ENCODE data around the gene RBMS2. TPM values are rescaled to one million over a fixed set of nuclear protein-coding genes. Genes with fewer than 3 reads are reported as not detected.
A peak's percentile ranks its signal among the peaks of the same experiment; 100 is the strongest.

Gene RBMS2
- polyA plus RNA-seq, 3 donors: 5.1 to 8.2 (median 6.5) TPM

DNA sequence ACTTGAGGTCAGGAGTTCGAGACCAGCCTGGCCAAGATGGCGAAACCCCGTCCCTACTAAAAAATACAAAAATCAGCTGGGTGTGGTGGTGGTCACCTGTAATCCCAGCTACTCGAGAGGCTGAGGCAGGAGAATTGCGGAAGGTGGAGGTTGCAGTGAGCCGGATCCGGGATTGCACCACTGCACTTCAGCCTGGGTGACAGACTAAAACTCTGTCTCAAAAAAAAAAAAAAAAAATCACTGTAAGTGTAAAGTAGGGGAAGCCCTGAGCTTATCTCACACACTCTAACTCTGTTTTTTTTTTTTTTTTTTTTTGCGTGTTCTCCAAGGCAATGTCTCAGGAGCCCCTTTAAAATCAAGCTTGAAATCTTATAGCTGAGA is 421 bp upstream of the RBMS2 start:
- WGBS (ENCODE audit: insufficient coverage): no CpG with 5 or more reads among the region's 8 CpGs
- H3K4me2 ChIP-seq (replicated peaks; ENCODE audit: extremely low read depth, low read length, poor library complexity, severe bottlenecking): peak overlapping the region; percentile 73
- H3K27ac ChIP-seq (ENCODE audit: low read depth in 1 of 2, low read length in 2 of 2): peak overlapping the region; percentile 35 to 84
- peaks cover 0 to 3% (median 0%) of the 10 kb centered on the region in 7 donors for H3K9me3 Mint-ChIP-seq
- peak overlapping the region; percentile 78 to 93 for H3K4me3 Mint-ChIP-seq
- H3K4me1 Mint-ChIP-seq: peaks cover 51% of the 10 kb centered on the region
- peak overlapping the region; percentile 68 to 97 (median 84) for H3K4me3 ChIP-seq (replicated peaks in 1 of 3; ENCODE audit: low read depth in 2 of 3, low read length in 3 of 3)
- no peaks in the 10 kb centered on the region for H3K27me3 ChIP-seq (ENCODE audit: control insufficient read depth in 2 of 2, insufficient read depth in 2 of 2, low read length in 2 of 2)
- peak overlapping the region; percentile 74 for H3K9ac ChIP-seq (ENCODE audit: insufficient read depth, low read length, poor library complexity, severe bottlenecking)
- H3K36me3 Mint-ChIP-seq: no peaks in the 10 kb centered on the region
- H3K4me1 ChIP-seq (ENCODE audit: control insufficient read depth in 1 of 2, insufficient read depth in 2 of 2, low read length in 2 of 2): peaks cover 50 to 54% of the 10 kb centered on the region in 2 donors
- no peaks in the 10 kb centered on the region for H3K36me3 ChIP-seq (replicated peaks in 1 of 2; ENCODE audit: control insufficient read depth in 1 of 2, insufficient read depth in 2 of 2, low read length in 2 of 2)
- intact Hi-C loops (cut with micrococcal nuclease): loop anchor here in 1 of 2 donors (5.0 kb wide), 1 partner anchor 46 kb away; no protein-coding TSS in a partner anchor
- TF ChIP-seq, protein P1, sequence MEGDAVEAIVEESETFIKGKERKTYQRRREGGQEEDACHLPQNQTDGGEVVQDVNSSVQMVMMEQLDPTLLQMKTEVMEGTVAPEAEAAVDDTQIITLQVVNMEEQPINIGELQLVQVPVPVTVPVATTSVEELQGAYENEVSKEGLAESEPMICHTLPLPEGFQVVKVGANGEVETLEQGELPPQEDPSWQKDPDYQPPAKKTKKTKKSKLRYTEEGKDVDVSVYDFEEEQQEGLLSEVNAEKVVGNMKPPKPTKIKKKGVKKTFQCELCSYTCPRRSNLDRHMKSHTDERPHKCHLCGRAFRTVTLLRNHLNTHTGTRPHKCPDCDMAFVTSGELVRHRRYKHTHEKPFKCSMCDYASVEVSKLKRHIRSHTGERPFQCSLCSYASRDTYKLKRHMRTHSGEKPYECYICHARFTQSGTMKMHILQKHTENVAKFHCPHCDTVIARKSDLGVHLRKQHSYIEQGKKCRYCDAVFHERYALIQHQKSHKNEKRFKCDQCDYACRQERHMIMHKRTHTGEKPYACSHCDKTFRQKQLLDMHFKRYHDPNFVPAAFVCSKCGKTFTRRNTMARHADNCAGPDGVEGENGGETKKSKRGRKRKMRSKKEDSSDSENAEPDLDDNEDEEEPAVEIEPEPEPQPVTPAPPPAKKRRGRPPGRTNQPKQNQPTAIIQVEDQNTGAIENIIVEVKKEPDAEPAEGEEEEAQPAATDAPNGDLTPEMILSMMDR (IDR thresholded peaks at IDR 0.05): no peak
- DNase-seq: peak; percentile 44 to 70 (median 68)
- H2AFZ ChIP-seq (ENCODE audit: insufficient read depth, low read depth, low read length, poor library complexity, severe bottlenecking): peak overlapping the region; percentile 85
- peak overlapping the region; percentile 84 to 97 (median 92) for H3K27ac Mint-ChIP-seq
- H4K20me1 ChIP-seq (ENCODE audit: insufficient read depth, low read length): no peaks in the 10 kb centered on the region
- H3K79me2 ChIP-seq (ENCODE audit: insufficient read depth, low read length): peaks cover 15% of the 10 kb centered on the region
- no peaks in the 10 kb centered on the region for H3K9me3 ChIP-seq (replicated peaks in 1 of 2; ENCODE audit: control insufficient read depth in 1 of 2, insufficient read depth in 1 of 2, low read length in 2 of 2)
- H3K27me3 Mint-ChIP-seq (ENCODE audit: low read depth in 3 of 3): no peaks in the 10 kb centered on the region

DNA sequence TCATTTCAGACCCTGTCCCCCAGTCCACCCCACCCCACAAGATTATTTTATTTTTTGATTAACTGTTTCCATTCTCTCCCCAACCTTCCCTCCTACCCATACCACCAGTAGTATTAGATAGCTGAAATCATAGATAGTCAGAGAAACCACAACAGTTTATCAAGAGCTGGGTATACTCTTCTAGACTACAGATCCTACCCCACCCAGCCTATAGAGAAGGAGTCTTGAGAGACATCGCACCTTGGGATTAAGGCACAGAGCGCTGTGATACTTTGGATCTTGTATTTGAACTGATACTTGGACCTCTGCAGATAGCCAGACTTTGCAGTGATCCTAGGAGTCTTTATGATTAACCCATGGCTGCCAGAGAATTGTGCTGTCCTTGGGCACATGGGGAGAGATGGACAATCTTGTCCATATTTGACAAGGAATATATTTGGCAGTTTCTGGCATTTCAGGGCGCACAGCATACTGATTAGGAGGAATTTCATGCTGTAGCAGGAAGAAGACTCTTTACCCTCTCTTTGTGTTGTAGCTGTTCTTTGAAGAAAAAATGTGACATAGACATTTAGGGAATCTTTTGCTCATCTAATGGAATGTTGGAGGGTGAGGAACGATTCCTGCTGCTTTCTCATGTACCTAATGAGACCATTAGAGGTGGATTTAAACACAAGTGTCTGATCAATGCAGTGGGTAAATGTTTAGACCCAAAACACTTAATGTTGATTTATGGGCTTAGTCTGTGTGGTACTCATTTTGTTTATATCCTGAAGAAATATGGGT is 982 bp downstream of the RBMS2 start:
- Mint-ChIP-seq H3K4me1 (peaks cover 54% of the 10 kb centered on the region), H3K27me3 (ENCODE audit: low read depth in 3 of 3) (no peaks in the 10 kb centered on the region), H3K4me3 (peak overlapping the region; percentile 78 to 93), H3K9me3 (peaks cover 0 to 3% (median 0%) of the 10 kb centered on the region in 7 donors), H3K36me3 (no peaks in the 10 kb centered on the region), H3K27ac (peak overlapping the region in 6 of 7 donors; percentile 51 to 97 (median 86))
- WGBS (ENCODE audit: insufficient coverage): 57% methylated on average over 4 of the region's 4 CpGs
- H3K27me3 ChIP-seq (ENCODE audit: control insufficient read depth in 2 of 2, insufficient read depth in 2 of 2, low read length in 2 of 2): no peaks in the 10 kb centered on the region
- H3K4me2 ChIP-seq (replicated peaks; ENCODE audit: extremely low read depth, low read length, poor library complexity, severe bottlenecking): peak overlapping the region; percentile 73
- peak overlapping the region in 1 of 2 donors; percentile 84 for H3K27ac ChIP-seq (ENCODE audit: low read depth in 1 of 2, low read length in 2 of 2)
- peak overlapping the region; percentile 85 for H2AFZ ChIP-seq (ENCODE audit: insufficient read depth, low read depth, low read length, poor library complexity, severe bottlenecking)
- DNase-seq: no peak
- H3K9me3 ChIP-seq (replicated peaks in 1 of 2; ENCODE audit: control insufficient read depth in 1 of 2, insufficient read depth in 1 of 2, low read length in 2 of 2): no peaks in the 10 kb centered on the region
- peaks cover 15% of the 10 kb centered on the region for H3K79me2 ChIP-seq (ENCODE audit: insufficient read depth, low read length)
- no peaks in the 10 kb centered on the region for H4K20me1 ChIP-seq (ENCODE audit: insufficient read depth, low read length)
- H3K9ac ChIP-seq (ENCODE audit: insufficient read depth, low read length, poor library complexity, severe bottlenecking): peak overlapping the region; percentile 74
- TF ChIP-seq, protein P1 (IDR thresholded peaks at IDR 0.05): no peak
- H3K4me3 ChIP-seq (replicated peaks in 1 of 3; ENCODE audit: low read depth in 2 of 3, low read length in 3 of 3): peak overlapping the region; percentile 68 to 97 (median 84)
- intact Hi-C loops (cut with micrococcal nuclease): loop anchor here in 1 of 2 donors (5.0 kb wide), 1 partner anchor 45 kb away; no protein-coding TSS in a partner anchor
- H3K36me3 ChIP-seq (replicated peaks in 1 of 2; ENCODE audit: control insufficient read depth in 1 of 2, insufficient read depth in 2 of 2, low read length in 2 of 2): no peaks in the 10 kb centered on the region
- peaks cover 50 to 54% of the 10 kb centered on the region in 2 donors for H3K4me1 ChIP-seq (ENCODE audit: control insufficient read depth in 1 of 2, insufficient read depth in 2 of 2, low read length in 2 of 2)

Data from CD14-positive monocyte (primary cell).